Activated T-helper 17 cell treated with anti-CD3 and anti-CD28 coated beads, Interleukin-2, amount 50 U/mL, for 72 hours (primary cell): ENCODE measurements around the gene SERPINB1. TPM values are rescaled to one million over a fixed set of nuclear protein-coding genes. Genes with fewer than 3 reads are reported as not detected.
A peak's percentile ranks its signal among the peaks of the same experiment; 100 is the strongest.
"Not testable (repeated sequence)": the region's sequence is repeated elsewhere in the genome, so short reads cannot be mapped to it uniquely, and the experiment has no call there.

ENCODE experiments used
- ATAC-seq: fragments of 150-1000 bp; cut with Tn5 transposase; replicated peaks from 2 replicates; pipeline ENCODE4 v1.10.0; 2021; ENCODE audit warnings: mild to moderate bottlenecking, moderate library complexity
- H3K27ac Mint-ChIP-seq: one replicate; pipeline ENCODE4 v1.8.0; 2022; ENCODE audit warnings: mixed read lengths
- H3K27me3 Mint-ChIP-seq: one replicate; pipeline ENCODE4 v1.8.0; 2022; ENCODE audit warnings: mixed read lengths
- H3K36me3 Mint-ChIP-seq: one replicate; pipeline ENCODE4 v1.8.0; 2022; ENCODE audit warnings: low read depth, mild to moderate bottlenecking, mixed read lengths
- H3K4me1 Mint-ChIP-seq: one replicate; pipeline ENCODE4 v1.8.0; 2022; ENCODE audit warnings: mixed read lengths
- H3K4me3 Mint-ChIP-seq: one replicate; pipeline ENCODE4 v1.8.0; 2022; ENCODE audit warnings: mild to moderate bottlenecking, mixed read lengths
- H3K9me3 Mint-ChIP-seq: one replicate; pipeline ENCODE4 v1.8.0; 2022; ENCODE audit warnings: mixed read lengths
- total RNA-seq, 2 donors: library from RNA; stranded (reverse); gene quantifications; one replicate each; pipeline ENCODE4 v1.2.3, GENCODE V29; 2022

Gene SERPINB1
- total RNA-seq, 2 donors from 2014 or later = 33.4 to 67.8 TPM

DNA sequence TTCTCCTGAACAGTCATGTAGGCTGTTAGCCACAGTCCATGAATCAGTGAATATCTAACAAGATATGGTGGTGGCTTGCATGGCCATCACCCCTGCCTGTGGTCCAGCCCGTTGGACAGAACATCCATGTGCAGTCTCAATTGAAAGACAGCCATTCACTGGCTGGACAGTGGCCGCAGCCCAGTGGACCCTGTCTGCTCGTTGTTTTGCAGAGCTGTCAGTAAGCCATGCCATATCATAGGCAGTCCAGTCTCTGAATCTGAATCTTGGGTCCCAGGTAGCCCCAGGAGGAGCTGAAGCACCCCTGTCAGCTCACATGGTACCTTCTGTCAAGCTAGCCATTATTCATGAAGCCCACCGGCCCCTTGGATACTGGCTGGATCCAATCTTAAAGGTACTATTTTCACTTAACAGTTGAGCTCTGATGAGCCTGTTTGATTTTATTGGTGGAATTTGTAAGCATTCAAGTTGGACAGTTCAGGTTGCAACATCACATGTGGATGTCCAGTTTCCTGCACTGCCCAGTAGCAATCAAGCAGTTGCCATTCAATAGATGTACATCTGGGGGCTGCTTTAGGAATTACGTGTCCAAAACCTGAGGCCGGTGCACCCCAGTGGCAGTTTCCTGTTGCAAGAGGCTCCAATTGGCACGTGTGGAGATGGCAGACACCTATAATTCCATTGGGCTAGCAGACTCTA, 37.8 kb downstream of the SERPINB1 start:
- Mint-ChIP-seq H3K4me1 (peaks cover 11% of the 10 kb centered on the region), H3K4me3 (no peak overlapping the region)

DNA sequence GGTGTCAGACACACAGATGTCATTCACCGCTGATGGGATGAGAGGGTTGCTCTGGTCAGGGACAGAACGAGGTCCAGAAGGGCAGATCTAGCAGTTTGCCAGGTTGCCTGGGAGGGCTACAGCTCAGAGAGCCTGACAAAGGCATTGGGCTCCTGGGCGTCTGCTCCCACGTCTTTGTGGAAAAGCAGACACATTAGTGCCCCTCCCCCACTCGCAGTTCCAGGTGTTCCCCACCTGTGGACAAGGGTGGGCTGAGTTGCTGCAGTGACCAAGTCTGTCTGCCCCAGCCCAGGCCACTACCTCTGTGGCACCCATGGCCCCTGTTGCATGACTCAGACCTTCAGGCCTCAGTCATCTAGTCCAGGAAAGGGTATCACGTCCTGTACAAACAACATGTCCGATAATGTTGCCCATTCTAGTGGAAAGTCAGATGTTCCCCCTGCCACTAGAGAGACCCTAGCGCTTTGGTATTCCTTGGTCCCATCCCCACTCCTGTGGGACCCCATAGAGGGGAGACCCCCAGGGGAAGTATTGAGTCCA, 39.1 kb downstream of the SERPINB1 start:
- Mint-ChIP-seq H3K27ac (no peak overlapping the region), H3K4me3 (no peak overlapping the region), H3K4me1 (peaks cover 15% of the 10 kb centered on the region), H3K9me3 (no peaks in the 10 kb centered on the region), H3K36me3 (no peaks in the 10 kb centered on the region), H3K27me3 (no peaks in the 10 kb centered on the region)
- ATAC-seq = no peak

More for the DNA sequence above, 37.8 kb downstream of the SERPINB1 start:
- ATAC-seq = no peak
- Mint-ChIP-seq H3K36me3 (no peaks in the 10 kb centered on the region), H3K27me3 (no peaks in the 10 kb centered on the region), H3K9me3 (no peaks in the 10 kb centered on the region), H3K27ac (no peak overlapping the region)

- not testable (repeated sequence) for ATAC-seq, H3K4me3 Mint-ChIP-seq, H3K36me3 Mint-ChIP-seq, H3K9me3 Mint-ChIP-seq, H3K27me3 Mint-ChIP-seq, H3K27ac Mint-ChIP-seq
- peaks cover 19% of the 10 kb centered on the region for H3K4me1 Mint-ChIP-seq
Observed at GRCh38 chr6:2801687-2802086, 40.0 kb downstream of the SERPINB1 start.

- H3K36me3 Mint-ChIP-seq = peaks cover 5% of the 10 kb centered on the region
- H3K9me3 Mint-ChIP-seq = no peaks in the 10 kb centered on the region
- ATAC-seq = no peak
- no peak overlapping the region for H3K4me3 Mint-ChIP-seq
- H3K4me1 Mint-ChIP-seq = peaks cover 20% of the 10 kb centered on the region
- no peaks in the 10 kb centered on the region for H3K27me3 Mint-ChIP-seq
- no peak overlapping the region for H3K27ac Mint-ChIP-seq
Observed at GRCh38 chr6:2800552-2801316, 40.9 kb downstream of the SERPINB1 start.

- H3K36me3 Mint-ChIP-seq = peaks cover 5% of the 10 kb centered on the region
- peak overlapping the region; percentile 1 for H3K27ac Mint-ChIP-seq
- peak; percentile 90 for ATAC-seq
- H3K4me1 Mint-ChIP-seq = peaks cover 20% of the 10 kb centered on the region
- H3K4me3 Mint-ChIP-seq = no peak overlapping the region
- H3K9me3 Mint-ChIP-seq = no peaks in the 10 kb centered on the region
- H3K27me3 Mint-ChIP-seq = no peaks in the 10 kb centered on the region
Observed at GRCh38 chr6:2799936-2800527, 41.6 kb downstream of the SERPINB1 start.

DNA sequence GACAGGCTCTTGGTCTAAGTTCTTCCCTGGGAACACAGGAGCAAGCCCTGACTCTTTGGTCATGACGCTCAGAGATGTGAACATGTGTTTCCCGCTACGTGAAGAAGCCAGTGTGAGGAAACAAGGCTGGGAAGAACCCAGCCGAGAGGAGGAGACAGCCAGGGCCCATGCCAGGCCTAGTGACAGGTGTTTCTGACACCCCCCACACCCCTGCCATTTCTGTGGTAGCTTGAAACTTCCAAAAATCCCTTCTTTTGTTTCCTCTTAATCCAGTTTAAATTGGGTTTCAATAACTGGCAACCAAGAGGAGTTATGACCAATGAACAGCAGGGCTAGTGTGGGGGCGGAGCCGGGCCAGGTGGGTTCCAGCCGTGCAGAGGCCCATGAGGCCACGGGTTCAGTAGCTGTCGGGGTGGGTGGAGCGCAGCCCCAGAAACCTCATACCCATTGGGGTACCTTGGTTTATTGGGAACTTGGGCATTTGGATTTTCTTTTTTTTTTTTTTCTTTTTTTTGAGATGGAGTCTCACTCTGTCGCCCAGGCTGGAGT, 43.0 kb downstream of the SERPINB1 start:
- peaks cover 24% of the 10 kb centered on the region for H3K4me1 Mint-ChIP-seq
- no peaks in the 10 kb centered on the region for H3K27me3 Mint-ChIP-seq
- peaks cover 5% of the 10 kb centered on the region for H3K36me3 Mint-ChIP-seq
- no peaks in the 10 kb centered on the region for H3K9me3 Mint-ChIP-seq
- no peak overlapping the region for H3K4me3 Mint-ChIP-seq
- no peak overlapping the region for H3K27ac Mint-ChIP-seq
- no peak for ATAC-seq

DNA sequence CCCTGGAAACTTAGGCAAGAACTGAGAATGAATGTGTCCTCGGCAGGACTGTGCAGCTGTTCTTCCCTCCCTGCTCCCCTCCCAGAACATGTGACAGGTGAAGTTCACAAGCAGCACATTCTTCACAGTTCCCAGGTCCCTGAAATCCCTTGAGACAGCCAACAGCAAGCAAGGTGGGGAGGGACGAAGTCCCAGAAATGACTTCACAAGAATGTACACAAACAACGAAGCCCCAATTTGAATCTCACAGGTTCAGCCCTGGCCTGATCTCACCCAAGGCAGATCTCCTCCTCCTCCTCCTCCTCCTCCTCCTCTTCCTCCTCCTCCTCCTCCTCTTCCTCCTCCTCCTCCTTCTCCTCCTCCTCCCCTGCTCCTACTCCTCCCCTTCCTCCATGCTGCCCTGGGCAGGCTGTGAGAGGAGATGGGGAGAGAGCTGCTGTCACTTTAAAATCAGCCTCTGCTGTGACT, 44.1 kb downstream of the SERPINB1 start:
- Mint-ChIP-seq H3K36me3 (peaks cover 5% of the 10 kb centered on the region), H3K4me1 (peaks cover 32% of the 10 kb centered on the region), H3K4me3 (no peak overlapping the region), H3K27me3 (no peaks in the 10 kb centered on the region), H3K9me3 (no peaks in the 10 kb centered on the region), H3K27ac (no peak overlapping the region)
- no peak for ATAC-seq

GRCh38 chr6:2796861-2797260, 44.8 kb downstream of the SERPINB1 start:
- H3K4me1 Mint-ChIP-seq = peaks cover 34% of the 10 kb centered on the region
- H3K36me3 Mint-ChIP-seq = peaks cover 5% of the 10 kb centered on the region
- ATAC-seq = no peak
- no peaks in the 10 kb centered on the region for H3K27me3 Mint-ChIP-seq
- H3K9me3 Mint-ChIP-seq = no peaks in the 10 kb centered on the region
- no peak overlapping the region for H3K4me3 Mint-ChIP-seq
- peak overlapping the region; percentile 44 for H3K27ac Mint-ChIP-seq

DNA sequence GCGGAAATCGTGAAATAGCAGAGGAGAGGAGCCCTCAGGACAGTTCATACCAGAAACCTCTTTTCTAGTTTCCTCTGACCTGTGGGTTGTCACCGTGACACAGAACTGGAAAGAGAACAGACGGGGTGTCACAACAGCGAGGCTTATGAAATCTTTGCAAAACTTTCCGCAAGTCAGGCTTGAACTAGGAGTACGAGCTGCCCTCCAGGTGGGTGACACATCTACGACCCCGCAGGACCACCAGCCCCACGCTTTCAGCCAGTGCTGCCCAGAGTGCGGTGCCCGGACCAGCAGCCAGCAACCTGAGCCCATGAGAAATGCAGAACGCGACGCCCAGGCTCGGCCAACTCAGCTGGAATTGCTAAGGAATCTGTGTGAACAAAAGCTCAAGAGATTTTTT, 45.7 kb downstream of the SERPINB1 start:
- H3K4me3 Mint-ChIP-seq = no peak overlapping the region
- ATAC-seq = no peak

GRCh38 chr6:2795162-2795561, 46.5 kb downstream of the SERPINB1 start:
- no peak for ATAC-seq
- peaks cover 37% of the 10 kb centered on the region for H3K4me1 Mint-ChIP-seq
- no peak overlapping the region for H3K27ac Mint-ChIP-seq
- no peak overlapping the region for H3K4me3 Mint-ChIP-seq
- H3K27me3 Mint-ChIP-seq = no peaks in the 10 kb centered on the region
- no peaks in the 10 kb centered on the region for H3K9me3 Mint-ChIP-seq
- peaks cover 5% of the 10 kb centered on the region for H3K36me3 Mint-ChIP-seq

More for the DNA sequence above, 45.7 kb downstream of the SERPINB1 start:
- no peaks in the 10 kb centered on the region for H3K9me3 Mint-ChIP-seq
- no peaks in the 10 kb centered on the region for H3K27me3 Mint-ChIP-seq
- no peak overlapping the region for H3K27ac Mint-ChIP-seq
- H3K4me1 Mint-ChIP-seq = peaks cover 40% of the 10 kb centered on the region
- peaks cover 5% of the 10 kb centered on the region for H3K36me3 Mint-ChIP-seq

- peak overlapping the region; percentile 45 for H3K4me3 Mint-ChIP-seq
- H3K9me3 Mint-ChIP-seq = no peaks in the 10 kb centered on the region
- ATAC-seq = no peak
- peaks cover 5% of the 10 kb centered on the region for H3K36me3 Mint-ChIP-seq
- H3K27ac Mint-ChIP-seq = peak overlapping the region; percentile 40
- peaks cover 28% of the 10 kb centered on the region for H3K4me1 Mint-ChIP-seq
- H3K27me3 Mint-ChIP-seq = no peaks in the 10 kb centered on the region
Observed at GRCh38 chr6:2794171-2794730, 47.4 kb downstream of the SERPINB1 start.

DNA sequence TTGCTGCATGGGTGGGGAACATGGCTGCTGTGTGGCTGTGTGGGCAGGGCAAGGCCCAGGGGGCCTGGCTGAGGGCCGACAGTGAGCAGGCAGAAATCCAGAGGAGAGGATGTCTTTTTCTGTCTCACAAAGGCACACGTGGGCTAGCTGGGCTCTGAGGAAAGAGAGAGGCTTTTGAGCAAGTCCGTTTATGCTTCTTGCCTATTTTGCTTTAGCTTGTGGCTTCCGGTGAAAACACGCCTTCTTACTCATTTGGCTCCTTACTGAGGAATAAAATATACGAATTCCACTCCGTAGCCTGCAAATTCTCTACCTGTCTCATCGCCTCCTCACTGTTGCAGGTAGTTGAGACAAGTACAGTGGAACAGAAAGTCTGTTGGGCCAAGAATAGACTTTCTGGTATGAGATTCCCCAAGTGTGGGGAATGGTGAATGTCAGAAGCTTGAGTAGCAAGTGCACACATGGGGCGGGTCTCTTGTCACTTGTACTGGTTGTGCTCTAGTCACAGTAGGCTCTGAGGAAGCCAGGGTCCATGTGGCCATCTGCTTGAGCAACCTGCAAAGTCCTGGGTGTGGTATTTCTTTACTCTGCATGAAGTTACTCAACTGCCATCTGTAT, 48.0 kb downstream of the SERPINB1 start:
- Mint-ChIP-seq H3K36me3 (peaks cover 5% of the 10 kb centered on the region), H3K4me1 (peaks cover 28% of the 10 kb centered on the region), H3K27me3 (no peaks in the 10 kb centered on the region)

DNA sequence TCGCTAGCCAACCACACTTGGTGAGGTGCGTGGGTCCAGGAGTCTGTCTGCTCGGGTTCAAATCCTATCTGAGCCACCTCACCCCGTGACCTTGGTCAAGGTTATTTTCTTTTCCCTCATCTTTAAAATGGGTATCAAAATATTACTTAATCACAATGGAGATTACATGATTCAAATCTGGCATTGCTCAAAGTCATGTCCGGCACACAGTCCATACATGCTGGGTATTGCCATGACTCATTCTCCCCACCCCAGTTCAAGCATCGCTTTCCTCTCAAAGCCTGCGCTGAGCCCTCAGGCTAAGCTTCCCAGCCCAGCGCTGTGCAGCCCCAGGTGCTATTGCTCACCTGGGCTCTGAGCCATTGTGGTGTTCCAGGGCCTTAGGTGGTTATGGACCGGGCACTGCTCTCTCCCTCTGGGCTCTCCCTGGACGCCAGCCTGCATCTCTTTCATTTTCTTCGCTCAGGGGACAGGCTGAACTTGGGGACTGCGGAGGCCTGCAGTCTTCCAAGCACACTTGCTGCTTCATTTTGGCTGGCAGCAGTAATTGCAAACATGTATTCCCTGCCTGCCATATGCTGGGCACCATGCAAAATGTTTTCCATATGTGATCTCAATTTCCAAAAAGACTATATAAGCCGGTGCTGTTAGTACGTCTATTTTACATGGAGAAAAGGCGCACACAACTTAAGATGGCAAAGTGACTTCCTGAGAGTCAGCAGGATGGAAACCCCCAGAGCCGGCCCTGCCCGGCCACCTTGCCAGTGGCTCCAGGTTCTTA, 49.1 kb downstream of the SERPINB1 start:
- H3K36me3 Mint-ChIP-seq = peaks cover 12% of the 10 kb centered on the region
- ATAC-seq = no peak
- no peak overlapping the region for H3K4me3 Mint-ChIP-seq
- H3K27me3 Mint-ChIP-seq = no peaks in the 10 kb centered on the region
- peaks cover 24% of the 10 kb centered on the region for H3K4me1 Mint-ChIP-seq
- no peaks in the 10 kb centered on the region for H3K9me3 Mint-ChIP-seq
- H3K27ac Mint-ChIP-seq = no peak overlapping the region

More for the DNA sequence above, 48.0 kb downstream of the SERPINB1 start:
- Mint-ChIP-seq H3K27ac (peak overlapping the region; percentile 40), H3K9me3 (no peaks in the 10 kb centered on the region), H3K4me3 (peak overlapping the region; percentile 45)
- peak; percentile 78 for ATAC-seq
